ENCODE data around the gene WDR73. TPM values are rescaled to one million over a fixed set of nuclear protein-coding genes. Genes with fewer than 3 reads are reported as not detected.

WDR73 gene
- total and polyA plus RNA-seq, 2 of the 4 experiments (the other 2 are of a cell fraction) = 21.5 to 25.5 TPM

DNA sequence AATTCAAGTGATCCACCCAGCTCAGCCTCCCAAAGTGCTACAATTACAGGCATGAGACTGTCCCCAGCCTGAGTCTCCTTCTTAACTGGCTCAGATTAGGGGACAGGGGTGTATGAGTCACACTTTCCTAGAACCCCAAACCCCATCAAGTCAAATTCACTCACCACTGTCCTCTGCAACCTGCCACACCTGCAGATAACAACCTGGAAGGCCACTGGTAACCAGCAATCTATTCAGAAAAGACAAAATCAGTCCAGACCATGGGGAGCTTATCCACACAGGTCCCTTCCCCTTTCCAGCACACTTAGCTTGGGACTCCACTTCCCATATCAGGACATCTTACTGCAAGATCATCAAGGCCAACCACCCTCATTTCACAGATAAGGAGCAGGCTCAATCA, 6.4 kb downstream of the WDR73 start:
- no peak overlapping the region for H2AK9ac ChIP-seq (replicated peaks; ENCODE audit: low read depth, low read length, poor library complexity)
- no peak for DNase-seq
- no peak for TF ChIP-seq POLR2A (IDR thresholded peaks at IDR 0.05; ENCODE audit: low read depth, low read length)
- TF ChIP-seq MAFK (IDR thresholded peaks at IDR 0.05; ENCODE audit: low read depth, low read length) = no peak
- TF ChIP-seq SMC3 (IDR thresholded peaks at IDR 0.05; ENCODE audit: low read depth, low read length) = no peak
- TF ChIP-seq RCOR1 (IDR thresholded peaks at IDR 0.05; ENCODE audit: insufficient replicate concordance, low read length) = no peak
- no peak for TF ChIP-seq CEBPB (IDR thresholded peaks at IDR 0.05; ENCODE audit: low read depth, low read length)
- no peak for TF ChIP-seq BHLHE40 (IDR thresholded peaks at IDR 0.05; ENCODE audit: low read depth, low read length)
- no peak for TF ChIP-seq RAD21 (IDR thresholded peaks at IDR 0.05; ENCODE audit: low read length)
- no peak for TF ChIP-seq MXI1 (IDR thresholded peaks at IDR 0.05; ENCODE audit: borderline replicate concordance, low read depth, low read length)
- no peak for TF ChIP-seq FOS (IDR thresholded peaks at IDR 0.05; ENCODE audit: low read depth, low read length)
- TF ChIP-seq, protein P1, sequence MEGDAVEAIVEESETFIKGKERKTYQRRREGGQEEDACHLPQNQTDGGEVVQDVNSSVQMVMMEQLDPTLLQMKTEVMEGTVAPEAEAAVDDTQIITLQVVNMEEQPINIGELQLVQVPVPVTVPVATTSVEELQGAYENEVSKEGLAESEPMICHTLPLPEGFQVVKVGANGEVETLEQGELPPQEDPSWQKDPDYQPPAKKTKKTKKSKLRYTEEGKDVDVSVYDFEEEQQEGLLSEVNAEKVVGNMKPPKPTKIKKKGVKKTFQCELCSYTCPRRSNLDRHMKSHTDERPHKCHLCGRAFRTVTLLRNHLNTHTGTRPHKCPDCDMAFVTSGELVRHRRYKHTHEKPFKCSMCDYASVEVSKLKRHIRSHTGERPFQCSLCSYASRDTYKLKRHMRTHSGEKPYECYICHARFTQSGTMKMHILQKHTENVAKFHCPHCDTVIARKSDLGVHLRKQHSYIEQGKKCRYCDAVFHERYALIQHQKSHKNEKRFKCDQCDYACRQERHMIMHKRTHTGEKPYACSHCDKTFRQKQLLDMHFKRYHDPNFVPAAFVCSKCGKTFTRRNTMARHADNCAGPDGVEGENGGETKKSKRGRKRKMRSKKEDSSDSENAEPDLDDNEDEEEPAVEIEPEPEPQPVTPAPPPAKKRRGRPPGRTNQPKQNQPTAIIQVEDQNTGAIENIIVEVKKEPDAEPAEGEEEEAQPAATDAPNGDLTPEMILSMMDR (conservative IDR thresholded peaks at IDR 0.05; ENCODE audit: low read depth, low read length) = no peak
- TF ChIP-seq RFX5 (IDR thresholded peaks at IDR 0.05; ENCODE audit: low read depth, low read length) = no peak
- TF ChIP-seq CHD1 (IDR thresholded peaks at IDR 0.05; ENCODE audit: low read depth, low read length) = no peak
- H3K27me3 ChIP-seq (ENCODE audit: control insufficient read depth, insufficient read depth, low read length) = no peaks in the 10 kb centered on the region
- no peak overlapping the region for H4K8ac ChIP-seq (ENCODE audit: low read depth in 2 of 2, low read length in 2 of 2)
- H3K9me3 ChIP-seq (ENCODE audit: control insufficient read depth, insufficient read depth, low read length) = no peaks in the 10 kb centered on the region
- CTCF ChIA-PET = no interaction called here
- H2BK20ac ChIP-seq (ENCODE audit: low read depth, low read length) = no peak overlapping the region
- H3K4me2 ChIP-seq (ENCODE audit: low read depth, low read length) = no peak overlapping the region
- no peak overlapping the region for H2BK5ac ChIP-seq (ENCODE audit: low read depth, low read length, poor library complexity, severe bottlenecking)
- dilution Hi-C loops (cut with HindIII; ENCODE audit: low sequenced_read_pairs, unreplicated experiment) = no loop called here
- H2AK5ac ChIP-seq (ENCODE audit: low read depth, low read length) = no peak overlapping the region
- in situ Hi-C loops (cut with MboI; ENCODE audit: low sequenced_read_pairs) = no loop called here
- 0 out of 2 replicates have a peak, but pooled peaks cover 2% of the 10 kb centered on the region for H3K4me1 ChIP-seq (ENCODE audit: control insufficient read depth, insufficient read depth, low read length)
- no peak overlapping the region for H4K91ac ChIP-seq (ENCODE audit: insufficient read depth, low read depth, low read length)
- H3K4ac ChIP-seq (ENCODE audit: low read depth, low read length) = no peak overlapping the region
- no peak overlapping the region for H3K56ac ChIP-seq (ENCODE audit: extremely low read depth, insufficient read depth, low read length)
- H3K36me3 ChIP-seq (ENCODE audit: control insufficient read depth, insufficient read depth, low read length) = peaks cover 60% of the 10 kb centered on the region
- no peak overlapping the region for H3K14ac ChIP-seq (replicated peaks; ENCODE audit: low read depth, low read length)
- peaks cover 5% of the 10 kb centered on the region; the same call in 1 of the 2 replicates for H4K20me1 ChIP-seq (ENCODE audit: insufficient read depth, low read length)
- H3K18ac ChIP-seq (ENCODE audit: low read depth, low read length) = no peak overlapping the region
- ATAC-seq (ENCODE audit: low read depth) = no peak
- no peak overlapping the region for H3K23ac ChIP-seq (ENCODE audit: low read depth, low read length)
- no peak overlapping the region for H3K9ac ChIP-seq (ENCODE audit: low read depth, low read length)
- BruUV-seq (replicated peaks) = no TSS peak
- POLR2A ChIA-PET (ENCODE audit: unreplicated experiment) = no interaction called here
- no peak overlapping the region for H4K5ac ChIP-seq (ENCODE audit: low read depth, low read length)
- H2AFZ ChIP-seq (replicated peaks; ENCODE audit: low read length, poor library complexity) = no peak overlapping the region
- H3K9me1 ChIP-seq (ENCODE audit: insufficient read depth, low read length) = peaks cover 6% of the 10 kb centered on the region; the same call in 1 of the 2 replicates
- no peak overlapping the region for H2BK120ac ChIP-seq (ENCODE audit: low read depth, low read length)
- no peak overlapping the region for H3K27ac ChIP-seq (ENCODE audit: insufficient read depth, low read length)
- H2BK15ac ChIP-seq (ENCODE audit: low read depth, low read length) = no peak overlapping the region
- H3K79me1 ChIP-seq (ENCODE audit: low read depth in 1 of 2, low read length in 2 of 2) = peaks cover 18 to 45% of the 10 kb centered on the region in 2 experiments
- intact Hi-C loops (cut with micrococcal nuclease) = no loop called here
- no peak overlapping the region for H3K4me3 ChIP-seq (ENCODE audit: insufficient read depth, low read depth, low read length)
